H9 (cell line): ENCODE measurements around the gene ZSCAN18. TPM values are rescaled to one million over a fixed set of nuclear protein-coding genes. Genes with fewer than 3 reads are reported as not detected.

Experiments used
- DNase-seq: peaks from one replicate; pipeline ENCODE4 v3.0.0-alpha.2; 2017
- H2AFZ ChIP-seq: one replicate; pipeline ENCODE4 v1.6.1; 2013; ENCODE audit warnings: mild to moderate bottlenecking, low read length, control low read depth, moderate library complexity
- H2AK5ac ChIP-seq: 2 replicates; pipeline ENCODE4 v1.6.1; 2013; ENCODE audit warnings: low read length, control low read depth, mixed read lengths; ENCODE audit not compliant: insufficient read length
- H2BK120ac ChIP-seq: one replicate; pipeline ENCODE4 v1.6.1; 2013; ENCODE audit warnings: low read depth, mild to moderate bottlenecking, low read length, control low read depth, inconsistent platforms; ENCODE audit not compliant: poor library complexity, severe bottlenecking
- H2BK12ac ChIP-seq: 2 replicates; pipeline ENCODE4 v1.6.1; 2013; ENCODE audit warnings: low read length, control low read depth, mixed read lengths, low read depth; ENCODE audit not compliant: insufficient read length
- H2BK15ac ChIP-seq: 2 replicates; pipeline ENCODE4 v1.6.1; 2013; ENCODE audit warnings: low read depth, low read length, control low read depth
- H2BK20ac ChIP-seq: one replicate; pipeline ENCODE4 v1.6.1; 2013; ENCODE audit warnings: low read depth, mild to moderate bottlenecking, low read length, control low read depth, inconsistent platforms; ENCODE audit not compliant: poor library complexity, severe bottlenecking
- H2BK5ac ChIP-seq: 2 replicates; pipeline ENCODE4 v1.6.1; 2013; ENCODE audit warnings: low read length, control low read depth, mixed read lengths; ENCODE audit not compliant: insufficient read length
- H3K14ac ChIP-seq: 2 replicates; pipeline ENCODE4 v1.6.1; 2013; ENCODE audit warnings: low read length, control low read depth; ENCODE audit not compliant: insufficient read depth
- H3K18ac ChIP-seq: 2 replicates; pipeline ENCODE4 v1.6.1; 2013; ENCODE audit warnings: low read depth, mild to moderate bottlenecking, mixed read lengths, low read length, control low read depth; ENCODE audit not compliant: insufficient read length
- H3K23ac ChIP-seq: 2 replicates; pipeline ENCODE4 v1.6.1; 2013; ENCODE audit warnings: low read length, control low read depth, mixed read lengths, low read depth; ENCODE audit not compliant: insufficient read length
- H3K23me2 ChIP-seq: 2 replicates; pipeline ENCODE4 v1.6.1; 2013; ENCODE audit warnings: low read depth, mild to moderate bottlenecking, mixed read lengths, low read length, control low read depth; ENCODE audit not compliant: insufficient read length, poor library complexity, severe bottlenecking
- H3K27ac ChIP-seq: 2 replicates; pipeline ENCODE4 v1.5.1; 2013; ENCODE audit warnings: low read length, control low read depth, mixed read lengths, low read depth; ENCODE audit not compliant: insufficient read length
- H3K27me3 ChIP-seq: 2 replicates; pipeline ENCODE4 v1.6.1; 2013; ENCODE audit warnings: low read length, control low read depth, inconsistent platforms; ENCODE audit not compliant: insufficient read depth
- H3K4ac ChIP-seq: 2 replicates; pipeline ENCODE4 v1.6.1; 2013; ENCODE audit warnings: low read depth, mild to moderate bottlenecking, control low read depth, inconsistent platforms, low read length, moderate library complexity
- H3K4me1 ChIP-seq: 2 replicates; pipeline ENCODE4 v1.6.1; 2013; ENCODE audit warnings: low read length, control low read depth, inconsistent platforms; ENCODE audit not compliant: insufficient read depth
- H3K4me2 ChIP-seq: 2 replicates; pipeline ENCODE4 v1.6.1; 2013; ENCODE audit warnings: low read length, control low read depth, mixed read lengths; ENCODE audit not compliant: insufficient read length, insufficient read depth
- H3K56ac ChIP-seq: 2 replicates; pipeline ENCODE4 v1.6.1; 2013; ENCODE audit warnings: low read depth, mild to moderate bottlenecking, mixed read lengths, low read length, control low read depth; ENCODE audit not compliant: insufficient read length
- H3K79me1 ChIP-seq: 2 replicates; pipeline ENCODE4 v1.6.1; 2013; ENCODE audit warnings: low read depth, mild to moderate bottlenecking, moderate library complexity, low read length, control low read depth, inconsistent platforms; ENCODE audit not compliant: insufficient read depth, poor library complexity, severe bottlenecking
- H3K79me2 ChIP-seq: 2 replicates; pipeline ENCODE4 v1.6.1; 2013; ENCODE audit warnings: low read length, control low read depth, inconsistent platforms; ENCODE audit not compliant: insufficient read depth
- H3K9ac ChIP-seq: 2 replicates; pipeline ENCODE4 v1.6.1; 2013; ENCODE audit warnings: low read length, control low read depth, mixed read lengths; ENCODE audit not compliant: insufficient read length; ENCODE audit errors: extremely low read depth
- H3K9me3 ChIP-seq: one replicate; pipeline ENCODE4 v1.6.1; 2013; ENCODE audit warnings: low read depth, low read length, inconsistent platforms; ENCODE audit not compliant: control insufficient read depth
- H3T11ph ChIP-seq: one replicate; pipeline ENCODE4 v1.6.1; 2013; ENCODE audit warnings: mild to moderate bottlenecking, low read length, control low read depth, inconsistent platforms
- H4K20me1 ChIP-seq: one replicate; pipeline ENCODE4 v1.6.1; 2013; ENCODE audit not compliant: control insufficient read depth, insufficient read length, insufficient read depth
- H4K5ac ChIP-seq: 2 replicates; pipeline ENCODE4 v1.6.1; 2013; ENCODE audit warnings: low read depth, mild to moderate bottlenecking, mixed read lengths, low read length, control low read depth; ENCODE audit not compliant: insufficient read length
- H4K8ac ChIP-seq: replicated peaks from 2 replicates; pipeline ENCODE4 v1.6.1; 2013; ENCODE audit warnings: low read length, control low read depth, mixed read lengths, low read depth; ENCODE audit not compliant: insufficient read length
- H4K91ac ChIP-seq: 2 replicates; pipeline ENCODE4 v1.6.1; 2013; ENCODE audit warnings: low read depth, mild to moderate bottlenecking, moderate library complexity, mixed read lengths, low read length, control low read depth; ENCODE audit not compliant: insufficient read length
- H3K27ac Mint-ChIP-seq, 3 experiments: 2 replicates in 2 of 3; 3 replicates in 1 of 3; pipeline ENCODE4 v1.8.0; 2020 to 2021; ENCODE audit warnings: mixed read lengths in 3 of 3, mild to moderate bottlenecking in 1 of 3, moderate library complexity in 1 of 3
- H3K27me3 Mint-ChIP-seq: 2 replicates; pipeline ENCODE4 v1.8.0; 2021; ENCODE audit warnings: low read depth, mild to moderate bottlenecking, moderate library complexity, mixed read lengths
- H3K36me3 Mint-ChIP-seq, 3 experiments: 2 replicates in 2 of 3; 3 replicates in 1 of 3; pipeline ENCODE4 v1.8.0; 2020 to 2021; ENCODE audit warnings: low read depth in 3 of 3, mixed read lengths in 3 of 3; ENCODE audit not compliant: insufficient read depth in 1 of 3
- H3K4me1 Mint-ChIP-seq, 2 experiments: 2 replicates each; pipeline ENCODE4 v1.8.0; 2020; ENCODE audit warnings: mixed read lengths in 2 of 2
- H3K4me3 Mint-ChIP-seq, 2 experiments: 2 replicates in 1 of 2; 3 replicates in 1 of 2; pipeline ENCODE4 v1.8.0; 2020 to 2021; ENCODE audit warnings: mild to moderate bottlenecking in 2 of 2, mixed read lengths in 2 of 2, moderate library complexity in 1 of 2
- H3K9me3 Mint-ChIP-seq, 2 experiments: 2 replicates in 1 of 2; 3 replicates in 1 of 2; pipeline ENCODE4 v1.8.0; 2020; ENCODE audit warnings: mild to moderate bottlenecking in 2 of 2, mixed read lengths in 2 of 2, moderate library complexity in 1 of 2
- CTCF ChIP-seq: fragments of 200-600 bp; sonication (generic); conservative IDR thresholded peaks from 3 replicates; pipeline ENCODE4 v1.8.0; 2021; ENCODE audit warnings: antibody characterized with exemption, mild to moderate bottlenecking
- WGBS: extraction: QIAGEN DNeasy Blood & Tissue Kit; methylation state at CpG from one replicate; pipeline ENCODE4 v1.1.7; 2013; ENCODE audit warnings: missing lambda C conversion rate, low lambda C conversion rate, mixed read lengths; ENCODE audit not compliant: insufficient read length; ENCODE audit errors: extremely low coverage; 5-methylcytosine and 5-hydroxymethylcytosine counted together
- total RNA-seq: library from RNA; stranded (reverse); gene quantifications from 2 replicates; pipeline ENCODE4 v1.2.1, GENCODE V29; 2021

Gene ZSCAN18
- total RNA-seq, 1 experiment from 2014 or later: 40.1 TPM

GRCh38 chr19:58034477-58034793 is 63.6 kb downstream of the ZSCAN18 start:
- peak overlapping the region; percentile 85 for H3K18ac ChIP-seq
- H3K4me1 ChIP-seq: no peaks in the 10 kb centered on the region
- no peak overlapping the region for H2BK120ac ChIP-seq
- no peak overlapping the region for H2AFZ ChIP-seq
- no peak overlapping the region for H2BK5ac ChIP-seq
- H3K4me3 Mint-ChIP-seq: peak overlapping the region; percentile 69 to 78
- H3K27me3 ChIP-seq: no peaks in the 10 kb centered on the region
- no peak overlapping the region for H4K91ac ChIP-seq
- TF ChIP-seq CTCF: no peak
- no peak overlapping the region for H2AK5ac ChIP-seq
- H4K20me1 ChIP-seq: no peaks in the 10 kb centered on the region
- no peak overlapping the region for H3K27ac Mint-ChIP-seq
- peak overlapping the region; percentile 9 for H3K9ac ChIP-seq
- H3K27ac ChIP-seq: no peak overlapping the region
- no peak for DNase-seq
- H2BK12ac ChIP-seq: no peak overlapping the region
- no peak overlapping the region for H2BK20ac ChIP-seq
- no CpG with 5 or more reads among the region's 20 CpGs for WGBS
- no peaks in the 10 kb centered on the region for H3K79me1 ChIP-seq
- no peak overlapping the region for H3K4ac ChIP-seq
- H3K79me2 ChIP-seq: no peaks in the 10 kb centered on the region
- peaks cover 34 to 67% of the 10 kb centered on the region in 2 experiments for H3K9me3 Mint-ChIP-seq
- no peak overlapping the region for H2BK15ac ChIP-seq
- no peak overlapping the region for H3K56ac ChIP-seq
- peaks cover 24% of the 10 kb centered on the region for H3K27me3 Mint-ChIP-seq
- H3K4me2 ChIP-seq: peak overlapping the region; percentile 9
- peaks cover 8 to 18% of the 10 kb centered on the region in 2 experiments for H3K4me1 Mint-ChIP-seq
- H3T11ph ChIP-seq: no peak overlapping the region
- H3K9me3 ChIP-seq: no peaks in the 10 kb centered on the region
- no peaks in the 10 kb centered on the region for H3K23me2 ChIP-seq
- H4K8ac ChIP-seq: no peak overlapping the region
- peaks cover 6 to 15% (median 10%) of the 10 kb centered on the region in 3 experiments; a peak in 6 of 7 replicates for H3K36me3 Mint-ChIP-seq
- H3K23ac ChIP-seq: no peak overlapping the region
- no peak overlapping the region for H4K5ac ChIP-seq
- no peak overlapping the region for H3K14ac ChIP-seq

Other genes starting within 250 kb of the ZSCAN18 start
- 37.5 and 40.0 TPM in 2 replicates for gene ZNF587, start 248.4 kb downstream of the ZSCAN18 start, total RNA-seq
- 98.7 and 103 TPM in 2 replicates for gene ZNF814, start 209.2 kb downstream of the ZSCAN18 start, total RNA-seq
- gene ZNF417, start 181.6 kb downstream of the ZSCAN18 start, total RNA-seq: 22.1 and 22.2 TPM in 2 replicates
- 25.1 and 26.2 TPM in 2 replicates for gene ZNF418, start 162.8 kb downstream of the ZSCAN18 start, total RNA-seq
- gene ZNF256, start 150.5 kb downstream of the ZSCAN18 start, total RNA-seq: 11.9 and 12.3 TPM in 2 replicates
- gene C19orf18, start 123.7 kb downstream of the ZSCAN18 start, total RNA-seq: 0.26 and 0.33 TPM in 2 replicates
- gene ZNF606, start 95.4 kb downstream of the ZSCAN18 start, total RNA-seq: 13.4 and 14.1 TPM in 2 replicates
- 0.77 and 1.2 TPM in 2 replicates for gene ZSCAN1, start 64.2 kb downstream of the ZSCAN18 start, total RNA-seq
- 4.7 and 5.4 TPM in 2 replicates for gene ZNF135, start 38.9 kb downstream of the ZSCAN18 start, total RNA-seq
- 11.8 and 12.1 TPM in 2 replicates for gene ZNF329, start 52.6 kb upstream of the ZSCAN18 start, total RNA-seq
- 27.0 and 28.7 TPM in 2 replicates for gene ZNF274, start 84.8 kb upstream of the ZSCAN18 start, total RNA-seq
- gene ZNF544, start 130.7 kb upstream of the ZSCAN18 start, total RNA-seq: 97.2 and 97.6 TPM in 2 replicates
- gene ZNF8, start 180.7 kb upstream of the ZSCAN18 start, total RNA-seq: 16.9 and 17.3 TPM in 2 replicates
- 43.6 and 43.7 TPM in 2 replicates for gene ERVK3-1, start 207.1 kb upstream of the ZSCAN18 start, total RNA-seq
- 4.7 and 4.8 TPM in 2 replicates for gene ZSCAN22, start 228.8 kb upstream of the ZSCAN18 start, total RNA-seq